Activated naive CD8-positive, alpha-beta T cell treated with anti-CD3 and anti-CD28 coated beads, Interleukin-2, amount 10 ng/mL, durations not matched to agents 7 days and 5 days (primary cell): Measurements from ENCODE around the gene RTN4RL1. TPM values are rescaled to one million over a fixed set of nuclear protein-coding genes. Genes with fewer than 3 reads are reported as not detected.
A peak's percentile ranks its signal among the peaks of the same experiment; 100 is the strongest.

Source experiments
- ATAC-seq: fragments of 150-1000 bp; cut with Tn5 transposase; one replicate; pipeline ENCODE4 v1.10.0; 2021; ENCODE audit warnings: low read depth, moderate library complexity
- POLR2A ChIA-PET: fragments of 350-600 bp; sonication (Branson Sonifier 250); formaldehyde crosslinking; loops from one replicate; lab custom pipeline; 2021; ENCODE audit warnings: antibody characterized with exemption; lab: Charles Lee
- DNase-seq: peaks from one replicate; pipeline ENCODE4 v3.0.0; 2021
- H3K27ac Mint-ChIP-seq: one replicate; pipeline ENCODE4 v1.8.0; 2022; ENCODE audit warnings: mild to moderate bottlenecking, mixed read lengths
- H3K27me3 Mint-ChIP-seq: one replicate; pipeline ENCODE4 v1.8.0; 2022; ENCODE audit warnings: mild to moderate bottlenecking, moderate library complexity, mixed read lengths
- H3K36me3 Mint-ChIP-seq: one replicate; pipeline ENCODE4 v1.8.0; 2021; ENCODE audit warnings: mild to moderate bottlenecking, mixed read lengths
- H3K4me1 Mint-ChIP-seq: one replicate; pipeline ENCODE4 v1.8.0; 2021; ENCODE audit warnings: mixed read lengths
- H3K4me3 Mint-ChIP-seq: one replicate; pipeline ENCODE4 v1.8.0; 2022; ENCODE audit warnings: mild to moderate bottlenecking, moderate library complexity, mixed read lengths
- H3K9me3 Mint-ChIP-seq: one replicate; pipeline ENCODE4 v1.8.0; 2021; ENCODE audit warnings: mixed read lengths
- total RNA-seq, 2 experiments: library from RNA; stranded (reverse); gene quantifications; one replicate each; pipeline ENCODE4 v1.2.3, GENCODE V29; 2021

RTN4RL1 gene
- total RNA-seq, 2 experiments from 2014 or later: 0.22 to 0.45 TPM

GRCh38 chr17:2035541-2036488 lies 10.7 kb upstream of the RTN4RL1 start:
- no peak for DNase-seq
- Mint-ChIP-seq H3K4me1 (peaks cover 2% of the 10 kb centered on the region), H3K27ac (no peak overlapping the region), H3K9me3 (no peaks in the 10 kb centered on the region), H3K36me3 (no peaks in the 10 kb centered on the region), H3K27me3 (no peaks in the 10 kb centered on the region), H3K4me3 (no peak overlapping the region)
- no peak for ATAC-seq
- POLR2A ChIA-PET: no interaction called here

- H3K27me3 Mint-ChIP-seq: no peaks in the 10 kb centered on the region
- peaks cover 3% of the 10 kb centered on the region for H3K4me1 Mint-ChIP-seq
- H3K4me3 Mint-ChIP-seq: no peak overlapping the region
- H3K27ac Mint-ChIP-seq: no peak overlapping the region
- H3K9me3 Mint-ChIP-seq: no peaks in the 10 kb centered on the region
- DNase-seq: no peak
- POLR2A ChIA-PET: no interaction called here
- no peaks in the 10 kb centered on the region for H3K36me3 Mint-ChIP-seq
- no peak for ATAC-seq
Observed at GRCh38 chr17:2034806-2035540, 9.8 kb upstream of the RTN4RL1 start.

- POLR2A ChIA-PET: no interaction called here
- H3K36me3 Mint-ChIP-seq: no peaks in the 10 kb centered on the region
- H3K4me1 Mint-ChIP-seq: peaks cover 5% of the 10 kb centered on the region
- H3K27me3 Mint-ChIP-seq: no peaks in the 10 kb centered on the region
- DNase-seq (no peak), ATAC-seq (no peak)
- no peak overlapping the region for H3K4me3 Mint-ChIP-seq
- no peaks in the 10 kb centered on the region for H3K9me3 Mint-ChIP-seq
- no peak overlapping the region for H3K27ac Mint-ChIP-seq
Observed at GRCh38 chr17:2034157-2034556, 9.0 kb upstream of the RTN4RL1 start.

GRCh38 chr17:2033153-2033552 lies 8.0 kb upstream of the RTN4RL1 start:
- Mint-ChIP-seq H3K27me3 (peaks cover 9% of the 10 kb centered on the region), H3K27ac (no peak overlapping the region), H3K4me3 (no peak overlapping the region), H3K36me3 (no peaks in the 10 kb centered on the region), H3K9me3 (no peaks in the 10 kb centered on the region), H3K4me1 (peaks cover 5% of the 10 kb centered on the region)
- DNase-seq (no peak), ATAC-seq (no peak)
- POLR2A ChIA-PET: interaction anchor here (3.3 kb wide), 1 partner anchor 8 kb away, joined by 13 read pairs; the partner anchor contains the start of gene OVCA2

GRCh38 chr17:2030779-2031163 lies 5.6 kb upstream of the RTN4RL1 start:
- Mint-ChIP-seq H3K27ac (peak overlapping the region; percentile 80), H3K27me3 (peaks cover 31% of the 10 kb centered on the region), H3K4me3 (peak overlapping the region; percentile 95), H3K4me1 (peaks cover 6% of the 10 kb centered on the region), H3K9me3 (no peaks in the 10 kb centered on the region), H3K36me3 (no peaks in the 10 kb centered on the region)
- POLR2A ChIA-PET: interaction anchor here (1.4 to 3.3 kb wide), 2 partner anchors 10 to 313 kb away, joined by 3 to 13 read pairs; partner anchors contain the start of gene OVCA2
- DNase-seq (no peak), ATAC-seq (peak; percentile 23)

- Mint-ChIP-seq H3K9me3 (no peaks in the 10 kb centered on the region), H3K27me3 (peaks cover 36% of the 10 kb centered on the region), H3K4me1 (peaks cover 8% of the 10 kb centered on the region), H3K36me3 (no peaks in the 10 kb centered on the region), H3K4me3 (peak within 1 kb of the TSS; percentile 95), H3K27ac (peak within 1 kb of the TSS; percentile 80)
- POLR2A ChIA-PET: interaction anchor here (1.4 to 3.3 kb wide), 2 partner anchors 11 to 313 kb away, joined by 3 to 13 read pairs; partner anchors contain the start of gene OVCA2
- DNase-seq (peak; percentile 85), ATAC-seq (peak; percentile 91)
Observed at GRCh38 chr17:2029911-2030778, 5.0 kb upstream of the RTN4RL1 start, which contains the start of gene DPH1. DPH1 (plus strand) TSS chr17:2030153; CDS start chr17:2030170, 17 bp downstream.

- peaks cover 38% of the 10 kb centered on the region for H3K27me3 Mint-ChIP-seq
- POLR2A ChIA-PET: no interaction called here
- peaks cover 8% of the 10 kb centered on the region for H3K4me1 Mint-ChIP-seq
- H3K9me3 Mint-ChIP-seq: no peaks in the 10 kb centered on the region
- DNase-seq (no peak), ATAC-seq (no peak)
- no peak overlapping the region for H3K4me3 Mint-ChIP-seq
- no peaks in the 10 kb centered on the region for H3K36me3 Mint-ChIP-seq
- no peak overlapping the region for H3K27ac Mint-ChIP-seq
Observed at GRCh38 chr17:2028737-2029136, 3.6 kb upstream of the RTN4RL1 start.

GRCh38 chr17:2028234-2028614 lies 3.1 kb upstream of the RTN4RL1 start:
- Mint-ChIP-seq H3K9me3 (no peaks in the 10 kb centered on the region), H3K27me3 (peaks cover 41% of the 10 kb centered on the region), H3K4me3 (no peak overlapping the region), H3K4me1 (peaks cover 8% of the 10 kb centered on the region), H3K36me3 (no peaks in the 10 kb centered on the region), H3K27ac (no peak overlapping the region)
- no peak for DNase-seq
- no peak for ATAC-seq
- POLR2A ChIA-PET: no interaction called here

- no peak overlapping the region for H3K4me3 Mint-ChIP-seq
- no peak for DNase-seq
- POLR2A ChIA-PET: interaction anchor here (1.0 kb wide), 1 partner anchor 119 kb away, joined by 3 read pairs; no protein-coding TSS in a partner anchor
- H3K36me3 Mint-ChIP-seq: no peaks in the 10 kb centered on the region
- no peak overlapping the region for H3K27ac Mint-ChIP-seq
- H3K27me3 Mint-ChIP-seq: peaks cover 46% of the 10 kb centered on the region
- no peaks in the 10 kb centered on the region for H3K9me3 Mint-ChIP-seq
- ATAC-seq: no peak
- H3K4me1 Mint-ChIP-seq: peaks cover 8% of the 10 kb centered on the region
Observed at GRCh38 chr17:2027528-2028233, 2.5 kb upstream of the RTN4RL1 start.

- Mint-ChIP-seq H3K4me1 (peaks cover 5% of the 10 kb centered on the region), H3K27me3 (peaks cover 57% of the 10 kb centered on the region), H3K9me3 (no peaks in the 10 kb centered on the region), H3K36me3 (no peaks in the 10 kb centered on the region), H3K4me3 (peak overlapping the region; percentile 79), H3K27ac (no peak overlapping the region)
- ATAC-seq (peak; percentile 1), DNase-seq (peak; percentile 59)
- POLR2A ChIA-PET: interaction anchor here (0.6 to 1.2 kb wide), 3 partner anchors 25 to 260 kb away, joined by 3 to 5 read pairs (median 4); no protein-coding TSS in a partner anchor
Observed at GRCh38 chr17:2025622-2026309, 632 bp upstream of the RTN4RL1 start.

GRCh38 chr17:2024572-2025219 lies 438 bp downstream of the RTN4RL1 start:
- Mint-ChIP-seq H3K4me1 (peaks cover 4% of the 10 kb centered on the region), H3K9me3 (no peaks in the 10 kb centered on the region), H3K36me3 (no peaks in the 10 kb centered on the region), H3K4me3 (peak overlapping the region; percentile 47), H3K27ac (no peak overlapping the region), H3K27me3 (peaks cover 65% of the 10 kb centered on the region)
- peak; percentile 13 for ATAC-seq
- DNase-seq: no peak
- POLR2A ChIA-PET: interaction anchor here (1.2 kb wide), 2 partner anchors 13 to 24 kb away, joined by 3 read pairs; no protein-coding TSS in a partner anchor
